HepG2 (cell line): ENCODE data around the gene C1QL4. TPM values are rescaled to one million over a fixed set of nuclear protein-coding genes. Genes with fewer than 3 reads are reported as not detected.

Experiments used
- ARHGAP35 ChIP-seq: sonication (generic); formaldehyde crosslinking; IDR thresholded peaks from 2 replicates; pipeline ENCODE4 v1.9.0; 2022; ENCODE audit warnings: mild to moderate bottlenecking, inconsistent platforms, moderate library complexity, missing genetic modification reagents, borderline replicate concordance
- IKZF5 ChIP-seq: IDR thresholded peaks from 2 replicates; pipeline ENCODE4 v1.6.1; 2018; ENCODE audit warnings: missing genetic modification reagents, mild to moderate bottlenecking, missing compliant biosample characterization
- KLF15 ChIP-seq: sonication (generic); formaldehyde crosslinking; IDR thresholded peaks from 2 replicates; pipeline ENCODE4 v1.8.1; 2023; ENCODE audit warnings: borderline replicate concordance, mild to moderate bottlenecking, inconsistent platforms, missing genetic modification reagents, mixed read lengths
- MEF2D ChIP-seq: sonication (generic); formaldehyde crosslinking; IDR thresholded peaks from 2 replicates; pipeline ENCODE4 v1.5.1; 2020; ENCODE audit warnings: mild to moderate bottlenecking, missing genetic modification reagents
- MEIS2 ChIP-seq: sonication (generic); formaldehyde crosslinking; IDR thresholded peaks from 2 replicates; pipeline ENCODE4 v1.9.0; 2021; ENCODE audit warnings: mild to moderate bottlenecking, missing genetic modification reagents
- MLX ChIP-seq: IDR thresholded peaks from 2 replicates; pipeline ENCODE4 v1.6.1; 2016
- NFKB2 ChIP-seq: sonication (generic); formaldehyde crosslinking; IDR thresholded peaks from 2 replicates; pipeline ENCODE4 v1.4.0; 2020; ENCODE audit warnings: missing genetic modification reagents, borderline replicate concordance
- NFYB ChIP-seq: sonication (generic); formaldehyde crosslinking; IDR thresholded peaks from 2 replicates; pipeline ENCODE4 v1.4.0; 2020; ENCODE audit warnings: missing genetic modification reagents
- NR0B2 ChIP-seq: sonication (generic); formaldehyde crosslinking; IDR thresholded peaks from 2 replicates; pipeline ENCODE4 v1.4.0; 2020; ENCODE audit warnings: mild to moderate bottlenecking, missing genetic modification reagents
- POGK ChIP-seq: sonication (generic); formaldehyde crosslinking; conservative IDR thresholded peaks from 2 replicates; pipeline ENCODE4 v1.8.0; 2022; ENCODE audit warnings: mild to moderate bottlenecking, moderate library complexity, missing genetic modification reagents
- SP5 ChIP-seq: IDR thresholded peaks from 2 replicates; pipeline ENCODE4 v1.6.1; 2016; ENCODE audit warnings: low read depth, borderline replicate concordance
- THAP11 ChIP-seq: IDR thresholded peaks from 2 replicates; pipeline ENCODE4 v1.6.1; 2016; ENCODE audit warnings: missing biosample characterization, missing genetic modification reagents
- TOE1 ChIP-seq: sonication (generic); formaldehyde crosslinking; IDR thresholded peaks from 2 replicates; pipeline ENCODE4 v1.4.0; 2020; ENCODE audit warnings: mild to moderate bottlenecking, missing genetic modification reagents
- ZBTB25 ChIP-seq: IDR thresholded peaks from 2 replicates; pipeline ENCODE4 v1.6.1; 2018; ENCODE audit warnings: missing genetic modification reagents
- ZMYM4 ChIP-seq: sonication (generic); formaldehyde crosslinking; IDR thresholded peaks from 2 replicates; pipeline ENCODE4 v1.8.1; 2023; ENCODE audit warnings: mild to moderate bottlenecking, missing genetic modification reagents
- ZNF138 ChIP-seq: sonication (generic); formaldehyde crosslinking; IDR thresholded peaks from 2 replicates; pipeline ENCODE4 v1.5.0; 2020; ENCODE audit warnings: mild to moderate bottlenecking, low read depth, missing genetic modification reagents
- ZNF296 ChIP-seq: sonication (generic); formaldehyde crosslinking; conservative IDR thresholded peaks from 2 replicates; pipeline ENCODE4 v1.5.0; 2020; ENCODE audit warnings: mild to moderate bottlenecking, missing genetic modification reagents
- ZNF546 ChIP-seq: sonication (generic); formaldehyde crosslinking; conservative IDR thresholded peaks from 2 replicates; pipeline ENCODE4 v1.8.1; 2023; ENCODE audit warnings: mild to moderate bottlenecking, missing genetic modification reagents
- ZNF589 ChIP-seq: sonication (generic); formaldehyde crosslinking; conservative IDR thresholded peaks from 2 replicates; pipeline ENCODE4 v1.8.0; 2022; ENCODE audit warnings: mild to moderate bottlenecking, moderate library complexity, missing genetic modification reagents
- ZNF704 ChIP-seq: sonication (generic); formaldehyde crosslinking; IDR thresholded peaks from 2 replicates; pipeline ENCODE4 v1.8.1; 2023; ENCODE audit warnings: mild to moderate bottlenecking, inconsistent platforms, moderate library complexity, missing genetic modification reagents, borderline replicate concordance
- ZNF709 ChIP-seq: sonication (generic); formaldehyde crosslinking; IDR thresholded peaks from 2 replicates; pipeline ENCODE4 v1.5.0; 2020; ENCODE audit warnings: mild to moderate bottlenecking, missing genetic modification reagents
- ZNF850 ChIP-seq: sonication (generic); formaldehyde crosslinking; conservative IDR thresholded peaks from 2 replicates; pipeline ENCODE4 v1.9.0; 2021; ENCODE audit warnings: mild to moderate bottlenecking, missing genetic modification reagents
- polyA plus RNA-seq, 8 experiments: library from polyadenylated mRNA; depleted of rRNA in 3 of 8; stranded (reverse) in 7 of 8; unstranded in 1 of 8; fragments of >200 nt; fragmentation: Illumina TruSeq in 4 of 8; extraction: Trizol in 4 of 8; gene quantifications; 2 replicates each; pipeline versions ENCODE4 v1.2.1 to v1.2.3, GENCODE V29; 2011 to 2016; ENCODE audit warnings: low read depth in 4 of 8, missing spikeins in 1 of 8, mixed read lengths in 1 of 8; ENCODE audit not compliant: insufficient read depth in 1 of 8
- total RNA-seq, 5 experiments: library from RNA; depleted of rRNA; stranded (reverse); fragments of >200 nt; fragmentation: Illumina TruSeq; extraction: Trizol; gene quantifications; 2 replicates each; pipeline ENCODE4 v1.2.3, GENCODE V29; 2016; ENCODE audit warnings: low read depth in 1 of 5

The C1QL4 gene
- total and polyA plus RNA-seq, 2 of the 13 experiments (the other 11 are each of a cell fraction or from before 2014, with no cell fraction given), result 0.03 TPM; not detected in 1

- TF ChIP-seq NR0B2 (CRISPR knock-in tag) (peak; percentile 16), ZBTB25 (CRISPR knock-in tag) (peak; percentile 61; the same call in 1 of the 2 replicates), MEF2D (CRISPR knock-in tag) (peak; percentile 20; the same call in 1 of the 2 replicates), ZNF850 (CRISPR knock-in tag) (no peak), MLX (0 out of 2 replicates have a peak, but pooled peaks have one; percentile 30), ZNF138 (CRISPR knock-in tag) (peak; percentile 43; the same call in 1 of the 2 replicates), ZMYM4 (peak; percentile 32; the same call in 1 of the 2 replicates), ZNF546 (CRISPR knock-in tag) (0 out of 2 replicates have a peak, but pooled peaks have one; percentile 18), POGK (peak; percentile 66), ZNF589 (CRISPR knock-in tag) (0 out of 2 replicates have a peak, but pooled peaks have one; percentile 48), ARHGAP35 (peak; percentile 70; the same call in 1 of the 2 replicates), THAP11 (CRISPR knock-in tag) (peak; percentile 27; the same call in 1 of the 2 replicates), ZNF709 (peak; percentile 84; the same call in 1 of the 2 replicates), KLF15 (CRISPR knock-in tag) (peak; percentile 24; the same call in 1 of the 2 replicates), NFKB2 (CRISPR knock-in tag) (no peak), TOE1 (CRISPR knock-in tag) (0 out of 2 replicates have a peak, but pooled peaks have one; percentile 53), NFYB (CRISPR knock-in tag) (peak; percentile 32; the same call in 1 of the 2 replicates), IKZF5 (CRISPR knock-in tag) (peak; percentile 14; the same call in 1 of the 2 replicates), MEIS2 (CRISPR knock-in tag) (no peak), SP5 (CRISPR knock-in tag) (no peak), ZNF296 (CRISPR knock-in tag) (no peak), ZNF704 (CRISPR knock-in tag) (0 out of 2 replicates have a peak, but pooled peaks have one; percentile 66)
These were observed 29.8 kb upstream of the C1QL4 start (continued) for GRCh38 chr12:49366652-49367380.
